Neural cell (in vitro differentiated cells): Measurements from ENCODE around the gene ACYP2.

ENCODE experiments used
- CTCF ChIP-seq: fragments of 450-650 bp; IDR thresholded peaks from 2 replicates; pipeline ENCODE4 v1.5.1; 2014; ENCODE audit warnings: antibody characterized with exemption, mild to moderate bottlenecking, moderate library complexity; ENCODE audit not compliant: poor library complexity, severe bottlenecking
- EP300 ChIP-seq: fragments of 450-650 bp; conservative IDR thresholded peaks from 2 replicates; pipeline ENCODE4 v1.6.1; 2014; ENCODE audit warnings: antibody characterized with exemption, mild to moderate bottlenecking, moderate library complexity; ENCODE audit not compliant: poor library complexity, severe bottlenecking
- EZH2 ChIP-seq: fragments of 200-600, 300-800 bp; shearing (Covaris generic), sonication (generic); IDR thresholded peaks from 2 replicates; pipeline ENCODE4 v1.6.1; 2014; ENCODE audit warnings: antibody characterized with exemption, low read length, borderline replicate concordance, mild to moderate bottlenecking; ENCODE audit not compliant: insufficient read depth, poor library complexity, severe bottlenecking
- MXI1 ChIP-seq: fragments of 450-650 bp; conservative IDR thresholded peaks from 2 replicates; pipeline ENCODE4 v1.6.1; 2014; ENCODE audit warnings: antibody characterized with exemption, mild to moderate bottlenecking; ENCODE audit not compliant: poor library complexity, severe bottlenecking
- POLR2AphosphoS5 ChIP-seq: IDR thresholded peaks from 2 replicates; pipeline ENCODE4 v1.6.1; 2012
- RAD21 ChIP-seq: fragments of 450-650 bp; conservative IDR thresholded peaks from 2 replicates; pipeline ENCODE4 v1.6.1; 2014; ENCODE audit warnings: antibody characterized with exemption, mild to moderate bottlenecking, moderate library complexity
- REST ChIP-seq: IDR thresholded peaks from 2 replicates; pipeline ENCODE4 v1.6.1; 2012; ENCODE audit warnings: borderline replicate concordance
- SMC3 ChIP-seq: fragments of 450-650 bp; conservative IDR thresholded peaks from 2 replicates; pipeline ENCODE4 v1.6.1; 2014; ENCODE audit warnings: antibody characterized with exemption, mild to moderate bottlenecking, moderate library complexity; ENCODE audit not compliant: poor library complexity
- TAF1 ChIP-seq: IDR thresholded peaks from 2 replicates; pipeline ENCODE4 v1.6.1; 2012; ENCODE audit warnings: low read depth

GRCh38 chr2:54308782-54309181 lies 193.4 kb downstream of the ACYP2 start:
- TF ChIP-seq CTCF, result no peak
- TF ChIP-seq EP300, result no peak
- TF ChIP-seq EZH2, result no peak
- no peak for TF ChIP-seq POLR2AphosphoS5
- TF ChIP-seq REST, result no peak
- TF ChIP-seq MXI1, result no peak
- no peak for TF ChIP-seq TAF1
- TF ChIP-seq SMC3, result no peak
- TF ChIP-seq RAD21, result no peak
